Measurements from ENCODE around the gene RAB31.

GRCh38 chr18:9787036-9787435 lies 78.9 kb downstream of the RAB31 start:
- TF ChIP-seq CTCF (IDR thresholded peaks at IDR 0.05) = no peak
- TF ChIP-seq EP300 (IDR thresholded peaks at IDR 0.05) = no peak
- TF ChIP-seq POLR2A (IDR thresholded peaks at IDR 0.05; ENCODE audit: low read depth) = no peak
- no peak for TF ChIP-seq POLR2AphosphoS5 (IDR thresholded peaks at IDR 0.05)

Data from esophagus muscularis mucosa (tissue), 4 donors.